Breast epithelium (tissue), 3 donors: ENCODE data around the gene RERG.

Source experiments
- CTCF ChIP-seq, 3 donors: fragments of 450-650 bp; IDR thresholded peaks; one replicate each; pipeline ENCODE4 v1.5.1; 2016 to 2017; ENCODE audit warnings: antibody characterized with exemption in 3 of 3, mild to moderate bottlenecking in 3 of 3, moderate library complexity in 3 of 3
- POLR2A ChIP-seq: fragments of 450-650 bp; IDR thresholded peaks from one replicate; pipeline ENCODE4 v1.6.1; 2016; ENCODE audit warnings: antibody characterized with exemption, mild to moderate bottlenecking, moderate library complexity
- POLR2AphosphoS5 ChIP-seq, 3 donors: sonication (generic); formaldehyde crosslinking; IDR thresholded peaks; one replicate each; pipeline ENCODE4 v1.6.1; 2017; ENCODE audit warnings: antibody characterized with exemption in 3 of 3

- TF ChIP-seq CTCF (IDR thresholded peaks at IDR 0.05): no peak
- TF ChIP-seq POLR2A: no peak
- TF ChIP-seq POLR2AphosphoS5 (IDR thresholded peaks at IDR 0.05): no peak
Observed at GRCh38 chr12:15218794-15219193, 2.4 kb downstream of the RERG start.
